DMS 273 (cell line): ENCODE results near the gene AGAP1.

Source experiments
- DNase-seq: peaks from one replicate; lab custom pipeline; 2025; ENCODE audit not compliant: unreplicated experiment; lab: John Stamatoyannopoulos, UW

The AGAP1 gene

GRCh38 chr2:235857598-235857997 is 363.8 kb downstream of the AGAP1 start:
- DNase-seq, result no peak

GRCh38 chr2:235858881-235859280 is 365.0 kb downstream of the AGAP1 start:
- DNase-seq, result no peak

DNA sequence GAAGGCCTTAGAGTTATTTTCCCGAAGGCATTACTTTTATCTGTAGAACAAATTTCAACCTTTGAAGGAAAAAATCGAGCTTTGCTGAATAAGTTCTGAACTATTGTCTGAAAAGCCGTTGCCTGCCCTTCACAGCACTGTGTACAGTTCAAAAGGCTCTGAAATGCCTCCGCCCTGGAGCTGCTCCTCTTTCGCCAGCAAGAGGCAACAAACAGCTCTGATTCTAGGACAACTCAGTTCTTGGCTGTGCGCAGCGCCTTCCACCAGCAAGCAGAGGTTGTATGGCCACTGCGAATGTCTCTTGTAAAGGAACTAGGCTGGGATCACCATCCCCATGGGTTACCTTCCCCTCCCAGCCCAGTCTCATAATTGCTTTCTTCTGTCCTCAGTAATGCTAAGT is 365.8 kb downstream of the AGAP1 start:
- DNase-seq, result no peak

- no peak for DNase-seq
Observed at GRCh38 chr2:235860111-235860510, 366.3 kb downstream of the AGAP1 start.

DNA sequence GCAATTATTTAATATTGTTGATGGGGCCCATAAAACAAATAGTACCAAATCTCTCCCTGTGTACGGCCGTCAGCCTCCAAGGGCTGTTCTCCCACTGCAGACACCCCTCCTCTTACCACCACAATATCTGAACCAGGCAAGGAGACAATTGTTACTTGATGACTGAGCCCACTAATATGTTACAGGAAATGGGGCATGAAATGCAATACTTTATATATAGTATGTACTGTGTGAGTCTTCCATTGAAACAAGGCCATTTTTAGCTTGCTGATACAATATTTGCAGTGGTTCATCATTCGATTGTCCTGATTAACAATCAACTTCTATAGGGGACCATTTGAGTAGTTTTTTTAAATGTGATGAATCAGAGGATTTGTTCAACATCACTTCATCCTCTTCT is 367.0 kb downstream of the AGAP1 start:
- DNase-seq, result no peak

- DNase-seq, result no peak
Observed at GRCh38 chr2:235861383-235861782, 367.5 kb downstream of the AGAP1 start.

DNA sequence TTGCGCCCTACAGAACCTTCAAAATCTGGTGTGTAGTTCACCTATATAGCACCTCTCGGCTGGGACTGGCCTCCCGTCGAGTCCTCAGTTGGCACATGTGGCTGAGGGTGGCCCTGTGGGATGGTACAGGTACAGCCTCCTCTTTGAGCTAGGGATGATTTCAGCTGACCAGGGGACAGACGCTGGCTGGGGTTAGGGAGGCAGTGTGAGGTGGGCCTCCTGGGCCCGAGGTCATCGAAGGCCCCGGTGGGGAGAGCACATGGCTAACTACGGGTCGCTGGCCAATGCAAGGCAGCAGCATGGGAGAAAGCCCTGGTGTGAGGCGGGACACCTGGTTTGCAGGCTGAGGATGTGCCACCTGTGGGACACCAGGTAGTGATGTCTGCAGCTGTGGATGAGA is 369.6 kb downstream of the AGAP1 start:
- DNase-seq, result no peak

DNA sequence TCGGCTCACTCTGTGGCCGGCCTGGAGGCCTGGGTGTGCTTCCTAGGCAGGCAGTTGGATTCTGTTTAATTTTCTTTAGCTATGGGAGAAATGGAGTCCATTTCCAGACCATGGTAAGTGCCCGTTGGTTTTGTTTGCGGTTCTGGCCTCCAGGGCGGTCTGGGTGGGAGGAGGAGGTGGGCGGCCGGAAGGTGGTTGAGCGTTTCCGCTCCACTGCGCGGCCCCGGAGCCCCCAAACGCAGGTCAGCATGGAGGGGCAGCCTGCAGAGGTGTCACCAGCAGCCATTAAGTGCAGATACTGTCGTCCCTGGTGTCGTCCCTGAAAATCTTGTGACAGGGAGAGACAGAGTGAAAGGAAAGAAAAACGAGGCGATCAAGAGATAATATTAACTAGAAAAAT is 370.5 kb downstream of the AGAP1 start:
- no peak for DNase-seq

DNA sequence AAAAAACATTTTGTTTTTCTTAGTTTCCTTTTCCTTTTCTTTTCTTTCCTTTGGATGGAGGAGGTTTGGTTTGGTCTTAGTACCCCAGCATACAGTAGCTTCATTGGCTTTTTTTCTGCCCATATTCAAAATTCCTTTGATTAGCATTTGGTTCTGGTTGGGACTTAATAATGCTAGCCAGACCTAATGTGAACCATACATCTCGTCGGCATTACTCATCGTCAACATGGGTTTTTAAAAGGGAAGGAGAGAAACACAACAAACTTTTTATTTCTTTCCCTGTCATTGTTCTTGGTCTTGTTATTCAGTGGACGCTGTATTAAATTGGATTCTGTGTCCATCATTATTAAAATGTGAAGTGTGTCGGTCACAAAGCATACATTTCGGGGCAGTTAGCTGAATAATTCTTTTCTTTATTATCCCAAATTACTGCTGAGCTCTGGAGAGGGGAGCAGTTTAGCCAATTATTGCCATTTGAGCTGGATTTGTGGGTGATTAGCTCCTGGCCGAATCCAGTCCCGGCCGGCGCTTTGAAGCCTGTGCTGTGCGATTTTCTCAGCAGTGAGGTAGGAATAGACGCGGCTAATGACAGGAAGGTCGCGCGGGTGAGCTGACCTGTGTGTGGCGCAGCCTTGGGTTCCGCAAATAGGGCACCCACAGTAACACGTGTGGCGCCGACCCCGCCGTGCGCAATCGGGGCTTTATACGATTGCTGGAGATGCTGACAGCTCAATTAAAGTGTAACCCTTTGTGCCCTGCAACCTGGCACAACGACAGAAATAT is 371.1 kb downstream of the AGAP1 start:
- DNase-seq, result no peak

- DNase-seq, result no peak
Observed at GRCh38 chr2:235866373-235866772, 372.5 kb downstream of the AGAP1 start.

DNA sequence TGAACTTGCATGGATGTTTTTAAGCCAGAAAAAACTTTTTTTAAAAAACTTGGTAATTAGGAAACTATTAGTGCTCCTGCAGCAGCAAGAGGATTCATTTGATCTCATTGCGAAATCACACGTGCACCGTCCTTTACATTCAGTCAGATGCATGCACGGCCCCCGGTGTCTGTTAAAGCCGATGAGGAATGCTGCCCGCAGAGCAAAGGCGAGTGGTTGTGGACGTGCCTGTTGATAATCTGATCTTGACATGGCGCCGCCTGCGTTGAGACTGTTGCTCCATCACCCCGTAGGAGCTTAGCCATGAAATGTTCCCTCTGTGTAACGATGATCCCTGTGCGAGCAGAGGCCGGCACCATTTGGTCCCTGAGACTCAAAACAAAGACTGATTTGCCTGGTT is 374.4 kb downstream of the AGAP1 start:
- DNase-seq, result no peak

GRCh38 chr2:235868645-235869044 is 374.8 kb downstream of the AGAP1 start:
- DNase-seq, result no peak

DNA sequence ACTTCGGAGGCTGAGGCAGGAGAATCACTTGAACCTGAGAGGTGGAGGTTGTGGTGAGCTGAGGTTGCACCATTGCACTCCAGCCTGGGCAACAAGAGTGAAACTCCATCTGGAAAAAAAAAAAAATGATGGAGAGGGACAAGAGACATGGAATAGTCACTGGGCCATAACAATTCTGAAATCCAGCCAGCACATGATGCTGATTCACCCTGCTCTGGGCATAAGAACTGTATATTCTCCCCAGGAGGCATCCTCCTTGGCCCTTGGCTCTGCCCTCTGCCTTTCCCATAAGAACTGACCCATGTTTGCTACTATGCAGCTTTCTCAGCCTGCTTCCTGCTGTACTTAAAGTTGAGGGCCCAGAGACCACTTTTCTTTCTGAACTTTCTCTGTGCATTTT is 376.7 kb downstream of the AGAP1 start:
- DNase-seq, result no peak

GRCh38 chr2:235876099-235876679 is 382.3 kb downstream of the AGAP1 start:
- no peak for DNase-seq

GRCh38 chr2:235877275-235877802 is 383.5 kb downstream of the AGAP1 start:
- no peak for DNase-seq

DNA sequence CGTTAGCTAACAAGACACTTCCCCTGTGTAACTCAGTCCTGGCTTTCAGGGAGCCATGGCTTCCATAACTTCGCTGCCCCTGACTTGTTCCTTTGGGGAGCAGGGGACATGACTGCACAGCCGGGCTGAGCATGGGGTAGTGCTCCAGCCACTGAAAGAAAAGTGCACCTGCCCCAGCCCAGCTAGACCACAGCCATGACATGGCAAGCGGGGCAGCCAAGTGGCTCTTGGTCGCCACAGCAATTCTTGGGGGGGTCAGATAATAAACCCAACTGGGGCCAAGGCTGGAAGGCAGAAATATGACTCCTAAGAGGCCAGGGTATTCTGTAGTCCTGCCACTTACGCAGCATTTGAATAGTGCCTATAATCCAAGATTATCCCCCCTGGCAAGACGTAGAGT is 385.3 kb downstream of the AGAP1 start:
- DNase-seq, result no peak

GRCh38 chr2:235883675-235884074 is 389.8 kb downstream of the AGAP1 start:
- no peak for DNase-seq

- DNase-seq, result no peak
Observed at GRCh38 chr2:235889302-235889630, 395.4 kb downstream of the AGAP1 start.

GRCh38 chr2:235893129-235893698 is 399.4 kb downstream of the AGAP1 start:
- DNase-seq, result no peak

- no peak for DNase-seq
Observed at GRCh38 chr2:235894839-235895238, 401.0 kb downstream of the AGAP1 start.

- DNase-seq, result no peak
Observed at GRCh38 chr2:235896061-235896460, 402.2 kb downstream of the AGAP1 start.

DNA sequence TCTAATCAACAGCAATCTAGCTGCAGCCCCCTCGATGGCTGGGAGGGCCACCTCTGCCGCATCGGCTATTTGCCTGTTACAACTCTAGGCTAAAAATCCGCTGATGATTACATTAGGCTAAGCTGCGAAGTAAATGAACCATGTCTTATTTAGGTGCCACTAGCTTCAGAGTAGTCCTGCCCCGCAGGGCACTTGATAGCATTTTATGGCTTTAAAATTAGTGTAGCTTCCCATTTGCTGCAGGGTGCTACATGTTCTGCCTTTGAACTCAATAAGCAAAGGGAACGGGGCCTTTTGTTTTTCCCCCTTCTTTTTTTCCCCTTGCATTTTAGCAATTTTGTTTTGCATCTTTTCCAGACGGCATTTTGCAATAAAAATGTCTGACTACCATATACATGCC is 404.1 kb downstream of the AGAP1 start:
- no peak for DNase-seq
